ENCODE measurements around the gene NOB1. TPM values are rescaled to one million over a fixed set of nuclear protein-coding genes. Genes with fewer than 3 reads are reported as not detected.

Gene NOB1
- total RNA-seq, 1 donor from 2014 or later: 133 TPM

DNA sequence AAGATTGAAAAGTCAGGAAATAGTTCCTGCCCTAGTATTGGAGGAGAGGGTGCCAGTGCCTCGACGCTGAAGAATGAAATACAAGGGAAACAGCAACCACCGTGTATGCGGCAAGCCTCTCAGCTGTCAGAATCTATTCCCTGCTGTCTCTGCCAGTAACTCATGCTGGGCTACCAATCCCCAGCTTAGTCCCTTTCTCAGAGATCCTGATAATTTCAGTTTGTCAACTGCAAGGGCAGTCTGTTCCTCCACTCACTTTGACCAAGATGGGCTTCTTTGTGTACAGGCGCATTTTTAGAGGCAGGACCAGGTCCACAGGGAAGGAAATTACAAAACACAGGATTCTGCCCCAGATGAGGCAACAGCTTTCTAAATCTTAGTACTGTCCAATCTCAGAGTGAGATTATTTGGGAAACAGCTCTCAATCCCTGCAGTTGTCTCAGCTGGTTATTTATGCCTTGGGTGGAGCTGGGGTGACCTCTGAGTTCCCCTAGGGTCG is 29.7 kb downstream of the NOB1 start:
- intact Hi-C loops (cut with micrococcal nuclease): no loop called here

DNA sequence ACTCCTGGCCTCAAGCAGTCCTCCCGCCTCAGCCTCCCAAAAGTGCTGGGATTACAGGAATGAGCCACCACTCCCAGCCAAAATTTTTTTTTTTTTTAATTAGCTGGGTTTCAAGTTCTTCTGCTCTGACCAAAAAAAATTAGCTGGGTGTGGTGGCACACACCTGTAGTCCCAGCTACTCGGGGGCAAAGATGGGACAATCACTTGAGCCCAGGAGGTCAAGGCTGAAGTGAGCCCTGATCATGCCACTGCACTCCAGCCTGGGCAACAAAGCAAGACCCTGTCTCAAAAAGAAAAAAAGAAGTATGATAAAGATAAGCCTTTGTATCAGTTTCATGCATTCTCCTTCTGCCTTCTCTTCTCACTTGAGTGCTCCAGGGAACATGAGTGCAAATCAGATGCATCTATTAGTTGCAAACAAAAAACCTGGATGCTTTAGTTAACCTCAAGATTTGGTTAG is 30.3 kb downstream of the NOB1 start:
- no peak for DNase-seq (ENCODE audit: low spot score)
- no peak overlapping the region for H3K27ac Mint-ChIP-seq
- H3K4me3 Mint-ChIP-seq: peak overlapping the region; percentile 11
- no peaks in the 10 kb centered on the region for H3K9me3 Mint-ChIP-seq
- H3K4me1 Mint-ChIP-seq (ENCODE audit: low read depth): peaks cover 42% of the 10 kb centered on the region
- intact Hi-C loops (cut with micrococcal nuclease): no loop called here
- peaks cover 3% of the 10 kb centered on the region for H3K36me3 Mint-ChIP-seq (ENCODE audit: low read depth)
- no peaks in the 10 kb centered on the region for H3K27me3 Mint-ChIP-seq (ENCODE audit: insufficient read depth)

More for the DNA sequence above, 29.7 kb downstream of the NOB1 start:
- H3K4me3 Mint-ChIP-seq: peak overlapping the region; percentile 98
- H3K27me3 Mint-ChIP-seq (ENCODE audit: insufficient read depth): no peaks in the 10 kb centered on the region
- DNase-seq (ENCODE audit: low spot score): no peak
- no peak overlapping the region for H3K27ac Mint-ChIP-seq
- H3K36me3 Mint-ChIP-seq (ENCODE audit: low read depth): peaks cover 5% of the 10 kb centered on the region
- H3K4me1 Mint-ChIP-seq (ENCODE audit: low read depth): peaks cover 42% of the 10 kb centered on the region
- H3K9me3 Mint-ChIP-seq: no peaks in the 10 kb centered on the region

DNA sequence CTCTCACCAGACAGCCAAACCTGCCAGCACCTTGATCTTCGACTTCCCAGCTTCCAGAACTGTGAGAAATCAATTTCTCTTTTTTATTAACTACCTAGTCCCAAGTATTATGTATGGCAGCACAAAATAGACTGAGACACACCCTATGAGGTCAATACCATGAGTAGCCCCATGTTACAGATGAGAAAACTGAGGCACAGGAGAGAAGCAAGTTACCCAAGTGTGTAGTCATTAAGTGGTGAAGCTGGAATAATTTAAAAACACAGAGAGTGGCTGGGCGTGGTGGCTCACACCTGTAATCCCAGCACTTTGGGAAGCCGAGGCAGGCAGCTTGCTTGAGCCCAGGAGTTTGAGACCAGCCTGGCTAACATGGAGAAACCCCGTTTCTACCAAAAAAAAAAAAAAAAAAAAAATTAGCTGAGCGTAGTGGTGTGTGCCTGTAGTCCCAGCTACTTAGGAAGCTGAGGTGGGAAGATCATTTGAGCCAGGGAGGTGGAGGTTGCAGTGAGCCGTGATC is 33.2 kb downstream of the NOB1 start:
- Mint-ChIP-seq H3K9me3 (no peaks in the 10 kb centered on the region), H3K27ac (peak overlapping the region; percentile 40), H3K27me3 (ENCODE audit: insufficient read depth) (no peaks in the 10 kb centered on the region), H3K4me3 (no peak overlapping the region), H3K4me1 (ENCODE audit: low read depth) (peaks cover 26% of the 10 kb centered on the region), H3K36me3 (ENCODE audit: low read depth) (peaks cover 16% of the 10 kb centered on the region)
- no peak for DNase-seq (ENCODE audit: low spot score)
- intact Hi-C loops (cut with micrococcal nuclease): no loop called here

DNA sequence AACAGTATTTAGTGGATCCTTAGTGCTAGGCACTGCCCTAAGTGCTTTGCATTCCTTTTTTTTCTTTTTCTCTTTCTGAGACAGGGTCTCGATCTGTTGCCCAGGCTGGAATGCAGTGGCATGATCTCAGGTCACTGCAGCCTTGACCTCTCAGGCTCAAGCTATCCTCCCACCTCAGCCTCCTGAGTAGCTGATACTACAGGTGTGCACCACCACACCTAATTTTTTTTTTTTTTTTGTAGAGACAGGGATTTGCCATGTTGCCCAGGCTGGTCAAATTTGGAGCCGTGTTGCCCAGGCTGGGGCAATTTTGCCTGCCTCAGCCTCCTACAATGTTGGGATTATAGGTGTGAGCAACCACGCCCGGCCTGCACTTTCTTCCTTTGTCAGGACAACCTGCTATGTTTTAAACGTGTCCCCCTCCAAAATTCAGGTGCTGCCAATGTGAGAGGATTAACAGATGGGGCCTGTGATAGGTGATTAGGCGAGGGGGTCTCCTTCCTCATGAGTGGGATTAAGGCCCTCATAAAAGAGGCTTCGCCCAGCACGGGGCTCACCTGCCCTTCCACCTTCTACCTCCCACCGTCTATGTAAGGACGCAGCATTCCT is 33.8 kb downstream of the NOB1 start:
- Mint-ChIP-seq H3K9me3 (no peaks in the 10 kb centered on the region), H3K4me1 (ENCODE audit: low read depth) (peaks cover 20% of the 10 kb centered on the region), H3K4me3 (no peak overlapping the region), H3K27me3 (ENCODE audit: insufficient read depth) (no peaks in the 10 kb centered on the region), H3K27ac (no peak overlapping the region), H3K36me3 (ENCODE audit: low read depth) (peaks cover 16% of the 10 kb centered on the region)
- no peak for DNase-seq (ENCODE audit: low spot score)
- intact Hi-C loops (cut with micrococcal nuclease): no loop called here

DNA sequence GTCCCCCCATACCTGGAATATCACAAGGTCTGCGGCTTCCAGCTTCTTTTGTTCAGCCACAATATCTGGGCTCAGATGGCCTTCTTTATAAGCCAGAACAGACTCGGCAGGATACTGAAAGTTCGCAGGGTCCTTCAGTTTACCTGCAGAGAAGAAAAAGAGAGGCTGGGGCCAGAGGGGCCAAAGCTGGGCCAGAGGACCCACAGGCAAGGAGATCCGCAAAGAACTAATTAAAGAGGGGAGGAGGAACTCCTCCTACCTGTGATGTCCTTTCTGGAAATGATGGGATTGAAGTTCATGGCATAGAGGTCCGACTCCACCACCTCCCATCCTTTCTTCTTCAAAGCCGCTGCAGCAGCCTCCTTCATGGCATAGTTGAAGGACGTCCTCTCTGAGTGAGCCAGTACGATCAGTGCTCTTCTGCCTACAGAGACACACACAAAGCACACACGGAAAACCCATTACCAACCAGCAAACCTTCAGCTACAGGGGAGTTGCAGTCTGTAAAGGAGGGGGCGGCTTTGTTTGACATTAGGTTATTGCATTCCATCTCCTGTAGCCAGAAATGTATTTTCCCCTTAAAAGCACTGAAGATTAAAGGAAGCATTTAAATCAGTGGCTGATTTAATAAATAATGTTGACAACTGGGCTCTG is 36.5 kb downstream of the NOB1 start:
- Mint-ChIP-seq H3K27ac (no peak overlapping the region), H3K9me3 (no peaks in the 10 kb centered on the region), H3K36me3 (ENCODE audit: low read depth) (peaks cover 16% of the 10 kb centered on the region), H3K4me1 (ENCODE audit: low read depth) (peaks cover 3% of the 10 kb centered on the region), H3K27me3 (ENCODE audit: insufficient read depth) (no peaks in the 10 kb centered on the region), H3K4me3 (no peak overlapping the region)
- intact Hi-C loops (cut with micrococcal nuclease): no loop called here
- no peak for DNase-seq (ENCODE audit: low spot score)

DNA sequence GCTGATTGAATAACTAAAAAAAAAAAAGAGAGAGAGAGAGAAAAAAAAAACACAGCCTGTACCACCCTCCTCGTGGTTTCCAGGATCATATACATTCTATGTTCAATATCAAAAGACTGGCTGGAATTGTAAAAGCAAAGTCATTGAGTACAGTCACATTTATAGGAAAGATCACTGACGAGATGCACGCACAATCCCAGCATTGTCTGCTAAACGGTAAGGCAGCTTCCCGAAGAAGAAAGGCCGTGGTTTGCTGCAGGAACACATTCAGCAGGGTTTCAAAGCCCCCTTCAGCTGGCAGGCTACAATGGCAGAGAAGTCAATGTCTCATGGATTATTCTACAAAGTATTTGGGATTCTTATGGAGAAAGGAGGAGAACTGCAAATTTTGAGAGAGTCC is 37.7 kb downstream of the NOB1 start:
- Mint-ChIP-seq H3K27ac (no peak overlapping the region), H3K4me1 (ENCODE audit: low read depth) (no peaks in the 10 kb centered on the region), H3K4me3 (no peak overlapping the region), H3K9me3 (no peaks in the 10 kb centered on the region), H3K27me3 (ENCODE audit: insufficient read depth) (no peaks in the 10 kb centered on the region), H3K36me3 (ENCODE audit: low read depth) (peaks cover 17% of the 10 kb centered on the region)
- intact Hi-C loops (cut with micrococcal nuclease): no loop called here
- no peak for DNase-seq (ENCODE audit: low spot score)

DNA sequence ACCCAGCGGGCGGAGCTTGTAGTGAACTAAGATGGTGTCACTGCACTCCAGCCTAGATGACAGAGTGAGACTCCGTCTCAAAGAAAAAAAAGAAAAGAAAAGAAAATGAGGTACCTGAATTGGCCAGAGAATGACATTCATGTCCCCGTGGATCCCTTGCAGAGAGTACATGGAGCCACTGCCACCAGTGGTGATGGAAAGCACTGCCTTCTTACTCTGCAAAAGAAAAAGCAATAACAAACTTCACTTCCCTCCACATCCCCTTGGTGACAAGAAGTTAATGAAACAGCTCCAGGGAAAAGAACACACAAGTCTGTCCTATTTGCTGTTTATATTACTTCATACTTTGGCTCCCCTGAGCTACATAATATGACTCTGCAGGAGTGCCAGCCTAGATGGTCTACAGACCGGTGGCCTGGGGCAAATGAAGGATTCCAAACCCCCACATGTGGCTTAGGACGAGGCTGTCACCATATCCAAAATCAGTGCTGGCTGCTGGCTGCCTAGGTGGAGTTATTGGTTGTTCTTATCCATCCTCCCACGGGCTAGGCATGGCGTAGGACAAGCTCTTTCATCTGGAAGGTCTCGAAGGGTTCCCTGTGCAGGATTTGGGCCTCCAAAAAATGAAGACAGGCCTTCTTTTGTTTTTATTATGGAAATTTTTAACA is 41.7 kb downstream of the NOB1 start:
- no peaks in the 10 kb centered on the region for H3K9me3 Mint-ChIP-seq

DNA sequence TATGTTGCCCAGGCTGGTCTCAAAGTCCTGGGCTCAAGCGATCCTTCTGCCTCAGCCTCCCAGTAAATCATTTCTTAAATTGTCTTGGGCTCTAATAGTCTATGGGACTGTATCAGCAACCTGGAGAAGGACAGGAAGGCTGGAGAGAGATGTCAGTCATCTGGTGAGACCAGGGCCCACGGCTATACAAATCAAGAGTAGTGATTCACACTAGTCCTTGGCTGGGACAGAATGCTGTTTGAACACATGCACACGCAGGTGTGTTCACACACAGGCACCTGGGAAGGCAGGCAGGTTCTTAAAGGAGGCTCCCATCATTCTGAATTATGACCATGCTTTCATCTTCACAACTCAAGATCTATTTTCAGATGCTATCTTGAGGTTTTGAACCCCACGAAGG is 42.4 kb downstream of the NOB1 start:
- no peaks in the 10 kb centered on the region for H3K9me3 Mint-ChIP-seq
- peaks cover 12% of the 10 kb centered on the region for H3K36me3 Mint-ChIP-seq (ENCODE audit: low read depth)
- no peak overlapping the region for H3K4me3 Mint-ChIP-seq
- no peak overlapping the region for H3K27ac Mint-ChIP-seq
- H3K4me1 Mint-ChIP-seq (ENCODE audit: low read depth): peaks cover 7% of the 10 kb centered on the region
- DNase-seq (ENCODE audit: low spot score): no peak
- intact Hi-C loops (cut with micrococcal nuclease): no loop called here
- no peaks in the 10 kb centered on the region for H3K27me3 Mint-ChIP-seq (ENCODE audit: insufficient read depth)

More for the DNA sequence above, 41.7 kb downstream of the NOB1 start:
- no peak for DNase-seq (ENCODE audit: low spot score)
- H3K27me3 Mint-ChIP-seq (ENCODE audit: insufficient read depth): no peaks in the 10 kb centered on the region
- H3K4me3 Mint-ChIP-seq: no peak overlapping the region
- H3K36me3 Mint-ChIP-seq (ENCODE audit: low read depth): peaks cover 14% of the 10 kb centered on the region
- H3K27ac Mint-ChIP-seq: no peak overlapping the region
- intact Hi-C loops (cut with micrococcal nuclease): no loop called here
- peaks cover 7% of the 10 kb centered on the region for H3K4me1 Mint-ChIP-seq (ENCODE audit: low read depth)

DNA sequence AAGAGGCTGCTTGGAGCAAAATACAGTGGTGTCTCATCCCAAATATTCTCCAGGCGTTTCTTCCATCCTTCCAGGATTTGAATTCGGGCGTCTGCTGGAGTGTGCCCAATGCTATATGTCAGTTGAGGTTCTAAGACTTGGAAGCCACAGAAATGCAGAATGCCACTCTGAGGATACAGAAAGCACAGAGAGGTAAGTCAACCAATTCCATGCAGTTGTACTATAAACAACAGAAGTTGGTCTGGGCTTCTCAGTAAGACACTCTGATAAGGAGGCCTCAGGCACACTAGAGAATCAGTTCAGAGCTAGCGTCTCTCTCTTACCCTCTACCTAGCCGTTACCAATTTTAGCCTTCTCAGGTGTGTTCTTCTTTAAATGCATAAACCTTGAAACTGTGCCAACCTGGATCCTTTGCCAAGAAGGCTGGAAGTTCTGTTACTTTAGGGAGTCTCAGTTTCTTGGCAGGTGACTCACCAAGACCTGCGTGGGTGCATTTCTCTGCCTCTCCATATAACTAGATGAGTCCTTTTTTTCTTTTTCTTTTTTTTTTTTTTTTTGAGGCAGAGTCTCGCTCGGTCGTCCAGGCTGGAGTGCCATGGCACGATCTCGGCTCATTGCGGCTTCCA is 43.5 kb downstream of the NOB1 start:
- peaks cover 7% of the 10 kb centered on the region for H3K36me3 Mint-ChIP-seq (ENCODE audit: low read depth)
- no peak overlapping the region for H3K27ac Mint-ChIP-seq
- DNase-seq (ENCODE audit: low spot score): no peak

DNA sequence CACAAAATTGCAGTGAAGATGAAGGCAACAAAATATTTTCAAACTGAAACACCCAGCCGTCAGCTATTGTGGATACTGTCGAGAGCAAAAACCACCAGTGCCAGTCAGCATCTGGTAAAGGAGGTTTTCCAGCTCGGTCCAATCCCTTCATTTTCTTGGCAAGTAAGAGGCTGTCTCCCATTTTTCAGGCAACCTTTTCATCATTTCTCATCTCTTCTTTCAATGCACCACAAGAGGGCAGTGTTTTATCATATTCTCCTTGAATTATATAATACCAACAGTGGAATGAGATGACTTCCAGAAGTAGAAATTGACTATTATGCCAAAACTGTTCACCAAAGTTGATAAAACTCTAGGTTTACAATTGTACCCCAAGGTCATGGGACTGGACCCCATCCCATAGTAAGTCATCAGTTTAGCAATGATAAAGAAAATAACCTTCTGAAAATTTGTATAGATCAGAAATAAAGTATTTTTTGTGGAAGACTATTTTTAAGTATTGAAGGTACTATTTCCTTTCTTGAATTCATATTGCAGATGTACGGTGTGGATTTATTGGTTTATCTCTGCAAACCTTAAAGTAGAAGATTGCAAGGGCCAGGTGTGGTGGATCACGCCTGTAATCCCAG is 45.2 kb downstream of the NOB1 start:
- H3K4me3 Mint-ChIP-seq: no peak overlapping the region
- peaks cover 7% of the 10 kb centered on the region for H3K4me1 Mint-ChIP-seq (ENCODE audit: low read depth)
- no peak for DNase-seq (ENCODE audit: low spot score)
- peaks cover 7% of the 10 kb centered on the region for H3K36me3 Mint-ChIP-seq (ENCODE audit: low read depth)
- intact Hi-C loops (cut with micrococcal nuclease): loop anchor here (1.0 to 5.0 kb wide), 4 partner anchors 17 to 221 kb away; partner anchors contain the start of genes NOB1 and NQO1
- no peak overlapping the region for H3K27ac Mint-ChIP-seq
- H3K27me3 Mint-ChIP-seq (ENCODE audit: insufficient read depth): no peaks in the 10 kb centered on the region
- H3K9me3 Mint-ChIP-seq: no peaks in the 10 kb centered on the region

More for the DNA sequence above, 43.5 kb downstream of the NOB1 start:
- Mint-ChIP-seq H3K9me3 (no peaks in the 10 kb centered on the region), H3K4me3 (no peak overlapping the region), H3K4me1 (ENCODE audit: low read depth) (peaks cover 7% of the 10 kb centered on the region), H3K27me3 (ENCODE audit: insufficient read depth) (no peaks in the 10 kb centered on the region)
- intact Hi-C loops (cut with micrococcal nuclease): no loop called here

DNA sequence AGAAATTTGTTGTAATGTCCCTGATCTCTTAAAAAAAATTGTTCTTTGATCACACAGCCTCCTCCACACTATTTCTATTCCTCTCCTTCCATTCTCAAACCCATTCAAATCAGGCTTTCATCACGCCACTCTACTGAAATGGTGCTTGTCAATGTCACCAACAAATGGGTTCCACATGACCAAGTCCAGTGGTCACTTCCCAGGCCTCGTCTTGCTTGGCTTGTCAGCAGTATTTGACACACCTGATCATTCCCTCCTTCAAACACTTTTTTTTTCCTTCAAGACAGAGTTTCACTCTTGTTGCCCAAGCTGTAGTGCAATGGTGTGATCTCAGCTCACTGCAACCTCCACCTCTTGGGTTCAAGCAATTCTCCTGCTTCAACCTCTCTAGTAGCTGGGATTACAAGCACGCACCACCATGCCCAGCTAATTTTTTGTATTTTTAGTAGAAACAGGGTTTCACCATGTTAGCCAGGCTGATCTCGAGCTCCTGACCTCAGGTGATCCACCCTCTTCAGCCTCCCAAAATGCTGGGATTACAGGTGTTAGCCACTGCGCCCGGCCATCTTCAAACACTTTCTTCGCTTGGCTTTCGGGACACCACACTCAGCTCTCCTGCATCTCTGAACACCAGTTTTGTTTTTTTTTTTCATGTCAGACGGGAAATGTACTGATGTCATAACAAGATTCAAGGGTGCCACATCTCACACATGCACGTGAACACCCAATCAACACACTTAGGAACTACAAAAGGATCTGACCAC is 46.6 kb downstream of the NOB1 start:
- no peaks in the 10 kb centered on the region for H3K9me3 Mint-ChIP-seq
- H3K36me3 Mint-ChIP-seq (ENCODE audit: low read depth): peaks cover 4% of the 10 kb centered on the region
- no peak overlapping the region for H3K4me3 Mint-ChIP-seq
- peak overlapping the region; percentile 1 for H3K27ac Mint-ChIP-seq
- intact Hi-C loops (cut with micrococcal nuclease): loop anchor here (5.0 kb wide), 1 partner anchor 146 kb away; no protein-coding TSS in a partner anchor
- peaks cover 7% of the 10 kb centered on the region for H3K4me1 Mint-ChIP-seq (ENCODE audit: low read depth)
- H3K27me3 Mint-ChIP-seq (ENCODE audit: insufficient read depth): no peaks in the 10 kb centered on the region
- DNase-seq (ENCODE audit: low spot score): no peak

DNA sequence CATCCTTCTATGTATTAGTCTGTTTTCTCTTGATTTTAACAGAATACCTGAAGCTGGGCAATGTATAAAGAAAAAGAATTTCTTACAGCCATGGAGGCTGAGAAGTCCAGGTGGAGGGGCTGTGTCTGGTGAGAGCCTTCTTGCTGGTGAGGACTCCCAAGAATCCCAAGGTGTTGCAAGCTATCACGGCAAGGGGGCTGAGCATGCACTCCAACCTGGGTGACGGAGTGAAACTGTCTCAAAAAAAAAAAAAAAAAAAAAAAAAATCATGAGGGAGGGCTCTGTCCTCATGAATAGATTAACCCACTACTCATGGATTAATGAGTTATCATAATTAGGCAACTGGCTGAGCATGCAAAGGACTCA is 47.8 kb downstream of the NOB1 start:
- Mint-ChIP-seq H3K27me3 (ENCODE audit: insufficient read depth) (no peaks in the 10 kb centered on the region), H3K36me3 (ENCODE audit: low read depth) (peaks cover 4% of the 10 kb centered on the region), H3K27ac (no peak overlapping the region), H3K4me1 (ENCODE audit: low read depth) (peaks cover 7% of the 10 kb centered on the region), H3K9me3 (no peaks in the 10 kb centered on the region), H3K4me3 (no peak overlapping the region)
- intact Hi-C loops (cut with micrococcal nuclease): loop anchor here (5.0 kb wide), 1 partner anchor 145 kb away; no protein-coding TSS in a partner anchor
- DNase-seq (ENCODE audit: low spot score): no peak
